Measurements from ENCODE around the gene ANKFN1.

Gene ANKFN1

GRCh38 chr17:56320443-56320842 lies 167.2 kb downstream of the ANKFN1 start:
- no peak for TF ChIP-seq ZFX (IDR thresholded peaks at IDR 0.05)

GRCh38 chr17:56322991-56323390 lies 169.7 kb downstream of the ANKFN1 start:
- no peak overlapping the region for H3K27ac ChIP-seq
- TF ChIP-seq ZFX (IDR thresholded peaks at IDR 0.05), result no peak
- TF ChIP-seq CTCF (conservative IDR thresholded peaks at IDR 0.05), result no peak

More at GRCh38 chr17:56320443-56320842, 167.2 kb downstream of the ANKFN1 start:
- no peak overlapping the region for H3K27ac ChIP-seq

- H3K27ac ChIP-seq, result no peak overlapping the region
- no peak for TF ChIP-seq ZFX (IDR thresholded peaks at IDR 0.05)
- TF ChIP-seq CTCF (conservative IDR thresholded peaks at IDR 0.05), result no peak
These were observed 171.4 kb downstream of the ANKFN1 start for GRCh38 chr17:56324676-56325075.

GRCh38 chr17:56325313-56326000 lies 172.2 kb downstream of the ANKFN1 start:
- H3K27ac ChIP-seq, result no peak overlapping the region
- no peak for TF ChIP-seq ZFX (IDR thresholded peaks at IDR 0.05)
- TF ChIP-seq CTCF (conservative IDR thresholded peaks at IDR 0.05), result no peak

- TF ChIP-seq CTCF (conservative IDR thresholded peaks at IDR 0.05) (no peak), ZFX (IDR thresholded peaks at IDR 0.05) (no peak)
- H3K27ac ChIP-seq, result no peak overlapping the region
These were observed 172.7 kb downstream of the ANKFN1 start for GRCh38 chr17:56326001-56326359.

- no peak overlapping the region for H3K27ac ChIP-seq
These were observed 194.4 kb downstream of the ANKFN1 start for GRCh38 chr17:56347639-56348038.

GRCh38 chr17:56350592-56350991 lies 197.3 kb downstream of the ANKFN1 start:
- H3K27ac ChIP-seq, result no peak overlapping the region

More at GRCh38 chr17:56347639-56348038, 194.4 kb downstream of the ANKFN1 start:
- TF ChIP-seq ZFX (IDR thresholded peaks at IDR 0.05), result no peak
- no peak for TF ChIP-seq CTCF (conservative IDR thresholded peaks at IDR 0.05)

More at GRCh38 chr17:56350592-56350991, 197.3 kb downstream of the ANKFN1 start:
- TF ChIP-seq CTCF (conservative IDR thresholded peaks at IDR 0.05) (no peak), ZFX (IDR thresholded peaks at IDR 0.05) (no peak)

Measured in C4-2B (cell line).